OCI-LY1 (cell line): ENCODE measurements around the gene ACSF2.

Experiments
- EZH2 ChIP-seq: fragments of 200-600 bp; sonication (generic), shearing (Covaris generic); IDR thresholded peaks from 2 replicates; pipeline ENCODE4 v1.8.0; 2017; ENCODE audit warnings: borderline replicate concordance, mixed run types, mild to moderate bottlenecking, antibody characterized with exemption, low read length, moderate library complexity, mixed read lengths
- TF ChIP-seq, protein P1 (sequence below): fragments of 200-600 bp; sonication (generic), shearing (Covaris generic); IDR thresholded peaks from 2 replicates; pipeline ENCODE4 v1.5.1; 2017; ENCODE audit warnings: mild to moderate bottlenecking, antibody characterized with exemption, low read length, moderate library complexity, mixed read lengths

- TF ChIP-seq, protein P1, sequence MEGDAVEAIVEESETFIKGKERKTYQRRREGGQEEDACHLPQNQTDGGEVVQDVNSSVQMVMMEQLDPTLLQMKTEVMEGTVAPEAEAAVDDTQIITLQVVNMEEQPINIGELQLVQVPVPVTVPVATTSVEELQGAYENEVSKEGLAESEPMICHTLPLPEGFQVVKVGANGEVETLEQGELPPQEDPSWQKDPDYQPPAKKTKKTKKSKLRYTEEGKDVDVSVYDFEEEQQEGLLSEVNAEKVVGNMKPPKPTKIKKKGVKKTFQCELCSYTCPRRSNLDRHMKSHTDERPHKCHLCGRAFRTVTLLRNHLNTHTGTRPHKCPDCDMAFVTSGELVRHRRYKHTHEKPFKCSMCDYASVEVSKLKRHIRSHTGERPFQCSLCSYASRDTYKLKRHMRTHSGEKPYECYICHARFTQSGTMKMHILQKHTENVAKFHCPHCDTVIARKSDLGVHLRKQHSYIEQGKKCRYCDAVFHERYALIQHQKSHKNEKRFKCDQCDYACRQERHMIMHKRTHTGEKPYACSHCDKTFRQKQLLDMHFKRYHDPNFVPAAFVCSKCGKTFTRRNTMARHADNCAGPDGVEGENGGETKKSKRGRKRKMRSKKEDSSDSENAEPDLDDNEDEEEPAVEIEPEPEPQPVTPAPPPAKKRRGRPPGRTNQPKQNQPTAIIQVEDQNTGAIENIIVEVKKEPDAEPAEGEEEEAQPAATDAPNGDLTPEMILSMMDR: no peak
- TF ChIP-seq EZH2: no peak
Measured at GRCh38 chr17:50444841-50445715, 19.1 kb downstream of the ACSF2 start.
